IPS DF 4.7 (cell line): ENCODE results near the gene FCRLA.
"Not testable (repeated sequence)": the region's sequence is repeated elsewhere in the genome, so short reads cannot be mapped to it uniquely, and the experiment has no call there.

Experiments used
- DNase-seq: peaks from one replicate; pipeline ENCODE4 v3.0.0-alpha.2; 2013; ENCODE audit warnings: low spot score; ENCODE audit errors: extremely low read depth

The FCRLA gene, protein sequence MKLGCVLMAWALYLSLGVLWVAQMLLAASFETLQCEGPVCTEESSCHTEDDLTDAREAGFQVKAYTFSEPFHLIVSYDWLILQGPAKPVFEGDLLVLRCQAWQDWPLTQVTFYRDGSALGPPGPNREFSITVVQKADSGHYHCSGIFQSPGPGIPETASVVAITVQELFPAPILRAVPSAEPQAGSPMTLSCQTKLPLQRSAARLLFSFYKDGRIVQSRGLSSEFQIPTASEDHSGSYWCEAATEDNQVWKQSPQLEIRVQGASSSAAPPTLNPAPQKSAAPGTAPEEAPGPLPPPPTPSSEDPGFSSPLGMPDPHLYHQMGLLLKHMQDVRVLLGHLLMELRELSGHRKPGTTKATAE

GRCh38 chr1:161706482-161707347, at the start of gene FCRLA:
TSS of gene FCRLA (plus strand) at chr1:161707229. CDS start at chr1:161707265, 36 bp downstream.
- no peak for DNase-seq

DNA sequence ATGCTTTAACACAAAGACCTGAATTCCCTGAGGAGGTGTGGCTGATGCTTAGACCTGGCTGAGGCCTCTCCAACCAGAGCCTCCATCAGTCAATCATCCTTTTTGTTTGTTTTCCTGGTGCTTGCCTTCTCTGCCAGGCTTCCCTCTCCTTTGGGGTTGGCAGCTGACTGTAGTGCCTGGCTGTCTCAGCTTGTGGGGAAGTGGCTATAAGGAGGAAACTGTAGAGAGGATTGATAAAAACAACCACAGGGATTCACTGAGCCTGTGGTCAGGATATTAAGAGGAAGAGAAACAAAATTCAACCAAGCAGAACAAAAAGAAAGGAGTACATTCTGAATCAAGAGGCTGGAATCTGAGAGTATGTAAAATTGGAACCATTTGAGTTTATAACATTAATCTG, 48.5 kb upstream of the FCRLA start:
- not testable (repeated sequence) for DNase-seq

GRCh38 chr1:161661660-161662311, 45.2 kb upstream of the FCRLA start:
- not testable (repeated sequence) for DNase-seq

GRCh38 chr1:161662684-161663339, 44.2 kb upstream of the FCRLA start, which contains the start of gene FCGR2B:
TSS of gene FCGR2B (plus strand) at chr1:161663143. CDS start at chr1:161663242, 99 bp downstream.
- DNase-seq, result not testable (repeated sequence)

DNA sequence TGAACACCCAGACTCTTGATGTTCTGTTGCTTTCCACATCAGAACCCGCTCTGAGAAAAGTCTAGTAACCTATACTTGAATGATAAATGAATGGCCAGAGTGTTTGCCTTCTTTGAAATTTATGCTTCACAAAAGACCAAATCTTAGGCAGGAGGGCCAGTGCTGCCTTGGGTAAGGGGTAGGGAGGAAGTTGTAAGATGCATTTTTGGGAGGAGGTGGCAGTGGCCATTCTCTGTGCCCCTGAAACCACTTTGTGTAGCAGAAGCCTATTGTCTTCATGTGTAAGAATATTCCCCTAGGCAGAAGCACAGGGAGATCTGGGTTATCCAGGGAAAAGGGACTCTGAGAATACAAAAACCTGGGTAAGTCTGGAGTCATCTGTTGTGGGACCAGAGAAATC, 43.5 kb upstream of the FCRLA start:
- DNase-seq, result not testable (repeated sequence)

DNA sequence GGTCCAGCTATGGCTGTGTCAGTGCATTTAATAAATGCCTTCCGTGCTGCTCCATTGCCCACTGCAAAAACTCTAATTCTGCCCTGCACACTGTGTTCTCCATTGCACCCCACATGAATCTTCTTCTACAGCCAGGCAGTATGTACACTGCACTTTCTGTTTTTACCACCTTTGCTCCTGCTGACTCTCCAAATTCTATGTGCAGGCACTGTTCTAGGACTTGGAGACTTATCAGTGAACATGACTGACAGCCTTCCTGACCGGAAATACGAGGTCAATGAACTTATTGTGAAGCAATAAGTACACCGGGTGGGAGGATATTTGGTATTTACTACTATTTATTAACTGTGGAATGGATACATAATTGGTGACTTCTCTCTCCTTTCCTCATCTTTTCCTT, 42.3 kb upstream of the FCRLA start:
- not testable (repeated sequence) for DNase-seq

DNA sequence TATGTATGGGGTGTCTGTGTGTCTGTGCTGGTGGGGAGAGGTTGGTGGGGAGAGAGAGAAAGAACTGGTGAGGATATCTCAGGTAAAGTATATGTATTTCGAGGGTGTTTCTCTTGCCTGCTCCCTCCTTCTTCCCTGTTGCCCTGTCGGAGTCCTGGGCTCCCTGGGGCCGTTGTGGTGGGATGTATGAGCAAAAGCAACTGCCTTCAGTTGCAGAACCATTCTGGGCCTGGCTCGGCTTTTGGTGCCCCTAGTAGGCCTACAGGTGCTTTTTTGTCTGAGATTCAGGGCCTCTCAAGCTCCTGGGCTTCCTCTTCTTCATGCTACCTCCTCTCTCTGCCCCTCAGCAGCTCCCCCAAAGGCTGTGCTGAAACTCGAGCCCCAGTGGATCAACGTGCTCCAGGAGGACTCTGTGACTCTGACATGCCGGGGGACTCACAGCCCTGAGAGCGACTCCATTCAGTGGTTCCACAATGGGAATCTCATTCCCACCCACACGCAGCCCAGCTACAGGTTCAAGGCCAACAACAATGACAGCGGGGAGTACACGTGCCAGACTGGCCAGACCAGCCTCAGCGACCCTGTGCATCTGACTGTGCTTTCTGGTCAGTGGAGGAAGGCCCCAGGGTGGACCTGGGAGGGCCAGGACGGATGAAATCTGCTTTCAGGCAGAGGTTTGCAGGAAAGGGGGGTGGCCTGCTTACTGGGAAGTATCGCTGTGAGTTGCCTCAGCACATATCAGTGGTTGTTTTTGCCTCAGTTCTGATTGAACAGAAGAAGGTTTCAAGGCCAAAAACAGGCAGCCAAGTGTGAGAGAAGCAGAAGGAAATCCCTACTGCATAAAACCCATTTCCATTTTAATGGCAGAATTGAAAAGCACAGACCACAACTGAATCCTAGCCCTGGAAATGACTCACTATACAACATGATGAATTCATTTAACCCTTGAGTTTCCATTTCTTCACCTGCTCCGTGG, 35.7 kb upstream of the FCRLA start:
- not testable (repeated sequence) for DNase-seq

DNA sequence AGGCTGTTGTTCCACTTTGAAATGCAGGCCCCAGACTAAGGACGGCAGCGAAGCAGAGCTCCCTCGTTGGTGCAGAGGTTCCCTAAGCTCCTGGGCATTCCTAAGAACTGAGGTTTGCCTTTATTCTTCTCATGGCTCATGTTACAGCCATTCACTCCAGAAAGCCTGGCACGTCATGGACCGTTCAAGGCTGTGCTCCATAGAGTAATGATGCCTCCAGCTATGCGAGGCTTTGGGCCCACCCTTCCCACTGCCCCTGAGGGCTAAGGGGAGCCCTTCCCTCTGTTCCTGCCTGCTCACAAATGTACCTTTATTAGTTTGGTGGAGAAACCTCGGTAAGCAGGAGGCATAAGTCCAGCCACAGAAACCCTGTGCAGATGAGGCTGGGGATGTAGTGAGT, 33.6 kb upstream of the FCRLA start:
- not testable (repeated sequence) for DNase-seq

GRCh38 chr1:161674447-161674846, 32.6 kb upstream of the FCRLA start:
- not testable (repeated sequence) for DNase-seq

DNA sequence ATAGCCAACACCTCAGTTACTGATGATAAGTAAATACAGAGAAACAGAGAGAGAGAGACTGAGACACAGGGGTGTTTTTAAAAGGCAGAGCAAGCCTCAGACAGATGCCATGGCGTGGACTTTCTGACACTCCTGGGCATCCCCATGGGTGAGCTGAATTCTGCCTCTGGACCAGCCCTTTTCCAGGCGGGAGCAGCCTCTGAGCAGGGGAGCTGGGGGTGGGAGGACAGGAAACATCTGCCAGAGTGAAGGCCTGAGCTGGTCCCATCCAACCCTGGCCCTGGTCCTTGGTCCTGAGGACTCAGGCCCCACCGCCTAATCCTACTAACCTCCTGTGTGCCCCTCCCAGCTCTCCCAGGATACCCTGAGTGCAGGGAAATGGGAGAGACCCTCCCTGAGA, 32.1 kb upstream of the FCRLA start:
- not testable (repeated sequence) for DNase-seq

GRCh38 chr1:161676441-161676840, 30.6 kb upstream of the FCRLA start:
- DNase-seq, result no peak

GRCh38 chr1:161676958-161677689, 29.9 kb upstream of the FCRLA start:
- no peak for DNase-seq

DNA sequence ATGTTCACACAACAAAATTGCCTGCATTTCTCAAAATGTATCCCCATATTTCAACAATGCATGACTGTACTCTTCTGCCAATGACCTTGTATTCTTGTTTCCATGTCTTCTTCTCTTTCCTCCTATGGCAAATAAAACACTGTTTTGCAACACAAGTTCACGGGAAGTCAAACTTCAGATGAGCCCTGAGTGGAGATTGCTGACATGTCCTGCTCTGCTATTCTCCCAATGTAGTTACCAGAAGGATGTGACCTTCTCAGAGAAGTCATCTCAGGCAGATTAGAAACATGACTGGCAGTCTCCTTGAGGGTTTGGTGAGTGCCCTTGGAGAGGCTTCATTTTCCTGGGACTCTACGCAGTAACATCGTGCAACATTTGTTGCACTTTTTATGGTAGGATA, 28.5 kb upstream of the FCRLA start:
- no peak for DNase-seq

DNA sequence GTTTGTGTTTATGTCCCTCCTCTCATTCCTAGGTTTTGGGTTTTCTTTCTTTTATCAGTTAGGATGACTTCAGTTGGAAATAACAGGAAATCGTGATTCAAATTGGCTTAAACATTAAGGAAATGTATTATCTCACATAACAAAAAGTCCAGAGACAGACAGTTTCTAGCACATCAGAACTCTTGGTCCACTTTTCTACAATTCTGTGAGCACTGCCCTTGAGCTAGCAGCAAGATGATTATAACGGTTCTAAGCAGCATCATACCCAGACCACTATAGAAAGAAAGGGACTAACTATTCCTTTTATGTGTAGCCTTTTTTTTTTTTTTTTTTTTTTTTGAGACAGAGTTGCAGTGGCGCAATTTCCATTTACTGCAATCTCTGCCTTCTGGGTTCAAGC, 25.1 kb upstream of the FCRLA start:
- DNase-seq, result no peak

DNA sequence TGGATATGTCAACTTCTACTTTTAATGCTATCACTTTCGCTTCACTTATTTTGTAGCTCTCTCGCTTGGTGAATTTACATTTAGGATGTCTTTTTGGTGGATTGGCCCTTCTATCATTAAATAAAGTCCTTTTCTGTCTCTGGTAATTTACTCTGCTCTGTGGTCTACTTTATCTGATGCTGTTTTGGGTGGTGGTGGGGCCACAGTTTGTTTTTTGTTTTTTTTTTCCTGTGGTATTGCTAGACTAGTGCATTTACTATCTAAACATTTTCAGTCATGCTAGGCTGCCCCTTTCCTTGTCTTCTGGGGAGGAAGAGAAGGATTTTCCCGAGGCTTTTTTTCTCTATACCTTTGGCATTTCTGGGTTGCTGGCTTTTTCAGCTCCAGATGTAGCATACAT, 18.1 kb upstream of the FCRLA start:
- no peak for DNase-seq

DNA sequence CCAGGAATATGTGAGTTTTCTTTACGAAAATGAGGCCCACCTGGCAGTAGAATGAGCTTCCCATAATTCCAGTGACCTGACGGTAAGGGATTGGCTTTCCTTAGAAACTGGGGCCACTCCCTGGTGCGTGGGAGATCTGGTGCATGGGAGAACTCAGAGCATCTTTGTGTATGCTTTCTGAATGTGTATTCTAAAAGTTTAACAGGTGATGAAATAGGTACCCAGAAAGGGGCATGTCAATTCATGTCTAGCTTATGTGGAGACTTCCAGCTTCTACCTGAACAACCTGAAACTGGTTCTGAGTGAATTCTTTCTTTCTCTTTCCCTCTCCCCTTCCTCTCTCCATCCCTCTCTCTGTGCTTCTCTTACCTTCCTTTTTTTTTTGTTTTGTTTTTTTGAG, 15.2 kb upstream of the FCRLA start:
- no peak for DNase-seq

DNA sequence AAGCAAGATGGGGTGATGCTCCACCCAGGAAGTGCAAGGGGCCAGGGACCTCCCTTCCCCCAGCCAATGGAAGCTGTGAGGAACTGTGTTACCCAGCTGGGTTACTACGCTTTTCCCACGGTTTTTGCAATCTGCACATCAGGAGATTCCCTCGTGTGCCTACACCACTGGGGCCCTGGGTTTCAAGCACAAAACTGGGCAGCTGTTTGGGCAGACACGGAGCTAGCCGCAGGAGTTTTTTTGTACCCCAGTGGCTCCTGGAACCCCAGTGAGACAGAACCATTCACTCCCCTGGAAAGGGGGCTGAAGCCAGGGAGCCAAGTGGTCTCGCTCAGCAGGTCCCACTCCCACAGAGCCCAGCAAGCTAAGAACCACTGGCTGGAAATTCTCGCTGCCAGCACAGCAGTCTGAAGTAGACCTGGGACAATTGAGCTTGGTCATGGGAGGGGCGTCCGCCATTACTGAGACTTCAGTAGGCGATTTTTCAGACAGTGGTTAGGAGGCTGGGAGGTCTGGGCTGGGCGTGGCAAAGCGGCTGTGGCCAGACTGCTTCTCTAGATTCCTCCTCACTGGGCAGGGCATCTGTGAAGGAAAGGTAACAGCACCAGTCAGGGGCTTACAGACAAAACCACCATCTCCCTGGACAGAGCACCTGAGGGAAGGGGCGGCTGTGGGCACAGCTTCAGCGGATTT, 13.9 kb upstream of the FCRLA start:
- DNase-seq, result not testable (repeated sequence)

- not testable (repeated sequence) for DNase-seq
These were observed 8.7 kb upstream of the FCRLA start for GRCh38 chr1:161698302-161698701.

- no peak for DNase-seq
These were observed 4.8 kb upstream of the FCRLA start for GRCh38 chr1:161702250-161702649.
